A549 treated with Mapracorat at 1 μM for 4 hours (cell line): ENCODE data around the gene C5AR2. TPM values are rescaled to one million over a fixed set of nuclear protein-coding genes. Genes with fewer than 3 reads are reported as not detected.

Source experiments
- total RNA-seq: library from RNA; stranded (reverse); fragments of 200-300 nt; extraction: Qiagen RNA extraction; gene quantifications from 5 replicates; pipeline ENCODE4 v1.2.3, GENCODE V29; 2022

C5AR2 gene
- 6.3 to 15.0 TPM (median 11.4 TPM) in 5 replicates for total RNA-seq

DNA sequence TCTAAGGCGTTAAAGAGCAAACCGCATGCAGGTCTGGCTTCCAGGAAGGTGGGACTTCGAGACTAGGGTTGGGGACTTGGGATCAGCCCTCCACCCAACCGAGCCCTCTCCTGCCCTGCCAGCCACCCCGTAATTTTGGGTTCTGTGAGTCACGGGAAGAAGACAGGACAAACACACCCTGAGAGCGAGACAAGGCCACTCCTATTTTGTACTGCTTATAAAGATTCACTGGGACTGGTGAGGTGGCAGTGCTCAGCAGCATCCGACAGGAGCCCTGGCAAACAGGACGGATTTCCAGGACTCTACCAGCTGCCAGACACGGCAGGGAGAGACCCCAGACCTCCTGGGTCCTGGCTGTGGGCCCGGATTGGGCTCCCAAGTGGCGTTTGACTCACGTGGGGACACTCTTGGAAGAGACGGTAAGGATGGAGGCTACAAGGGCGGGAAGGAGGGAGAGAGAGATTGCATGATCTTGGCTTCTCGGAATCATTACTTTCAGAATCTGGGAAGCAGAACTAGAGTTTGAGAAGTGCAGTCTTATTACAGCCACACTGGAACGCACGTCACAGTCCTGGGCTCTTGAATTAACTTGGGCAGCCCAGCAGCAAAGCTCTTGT is at the start of gene C5AR2:
Gene C5AR2 (plus strand): TSS at position 245 of the 617 bp plus-strand sequence. CDS start 8,625 bp downstream, outside the sequence.

GRCh38 chr19:47309608-47310007 is 22.4 kb upstream of the C5AR2 start, which contains the start of gene C5AR1:
Gene C5AR1 (plus strand): TSS chr19:47309861. CDS start chr19:47309896, 35 bp downstream.

GRCh38 chr19:47348819-47349795 is 17.1 kb downstream of the C5AR2 start, which contains the start of gene DHX34:
Gene DHX34 (plus strand): TSS chr19:47349315. CDS start chr19:47353031, 3,716 bp downstream.

Other genes starting within 250 kb of the C5AR2 start
- gene ZC3H4, start 218.4 kb upstream of the C5AR2 start, total RNA-seq, result 20.0 to 23.4 TPM (median 21.8 TPM) in 5 replicates
- gene SAE1, start 201.3 kb upstream of the C5AR2 start, total RNA-seq, result 204 to 237 TPM (median 209 TPM) in 5 replicates
- 16.0 to 31.7 TPM (median 27.8 TPM) in 5 replicates for gene BBC3, start 101.0 kb upstream of the C5AR2 start, total RNA-seq
- 22.9 to 27.2 TPM (median 25.7 TPM) in 5 replicates for gene CCDC9, start 75.7 kb upstream of the C5AR2 start, total RNA-seq
- 4.5 to 12.5 TPM (median 10.5 TPM) in 5 replicates for gene INAFM1, start 57.3 kb upstream of the C5AR2 start, total RNA-seq
- gene C5AR1, start 22.3 kb upstream of the C5AR2 start, total RNA-seq, result 1.6 to 2.9 TPM (median 2.1 TPM) in 5 replicates
- gene DHX34, start 17.1 kb downstream of the C5AR2 start, total RNA-seq, result 26.7 to 38.6 TPM (median 35.8 TPM) in 5 replicates
- 32.5 to 41.9 TPM (median 35.9 TPM) in 5 replicates for gene MEIS3, start 87.4 kb downstream of the C5AR2 start, total RNA-seq
- gene SLC8A2, start 139.7 kb downstream of the C5AR2 start, total RNA-seq, result 0.25 to 0.75 TPM (median 0.51 TPM) in 5 replicates
- 17.9 to 21.1 TPM (median 20.5 TPM) in 5 replicates for gene KPTN, start 152.0 kb downstream of the C5AR2 start, total RNA-seq
- 94.1 to 111 TPM (median 94.9 TPM) in 5 replicates for gene NAPA, start 182.9 kb downstream of the C5AR2 start, total RNA-seq
- gene ZNF541, start 241.0 kb downstream of the C5AR2 start, total RNA-seq, result not detected in 5 replicates